Activated CD4-positive, CD25-positive, alpha-beta regulatory T cell treated with anti-CD3 and anti-CD28 coated beads, Interleukin-2, amount 50 U/mL, for 24 hours (primary cell): Measurements from ENCODE around the gene RIC3.
"Not testable (repeated sequence)": the region's sequence is repeated elsewhere in the genome, so short reads cannot be mapped to it uniquely, and the experiment has no call there.

Source experiments
- ATAC-seq, 2 donors: fragments of 150-1000 bp; cut with Tn5 transposase; one replicate each; pipeline ENCODE4 v1.10.0; 2021; ENCODE audit warnings: mild to moderate bottlenecking in 1 of 2, moderate library complexity in 1 of 2

The RIC3 gene

GRCh38 chr11:8186429-8186828 is 17.6 kb upstream of the RIC3 start:
- ATAC-seq: no peak

- no peak for ATAC-seq
These were observed 14.3 kb upstream of the RIC3 start for GRCh38 chr11:8183111-8183510.

- no peak for ATAC-seq
These were observed 11.6 kb upstream of the RIC3 start for GRCh38 chr11:8180469-8180868.

- no peak for ATAC-seq
These were observed 9.5 kb upstream of the RIC3 start for GRCh38 chr11:8178297-8178696.

GRCh38 chr11:8177136-8177535 is 8.3 kb upstream of the RIC3 start:
- no peak for ATAC-seq

- ATAC-seq: no peak
These were observed 1.0 kb downstream of the RIC3 start for GRCh38 chr11:8167796-8168195.

GRCh38 chr11:8164746-8165145 is 4.1 kb downstream of the RIC3 start:
- ATAC-seq: no peak

GRCh38 chr11:8161627-8162304 is 7.1 kb downstream of the RIC3 start:
- ATAC-seq: not testable (repeated sequence)

- no peak for ATAC-seq
These were observed 11.9 kb downstream of the RIC3 start for GRCh38 chr11:8156877-8157276.

GRCh38 chr11:8149726-8150125 is 19.1 kb downstream of the RIC3 start:
- no peak for ATAC-seq

GRCh38 chr11:8138526-8138925 is 30.3 kb downstream of the RIC3 start:
- no peak for ATAC-seq

- ATAC-seq: no peak
These were observed 41.4 kb downstream of the RIC3 start for GRCh38 chr11:8127447-8127846.

GRCh38 chr11:8126649-8127289 is 42.1 kb downstream of the RIC3 start:
- ATAC-seq: no peak

- ATAC-seq: no peak
These were observed 46.6 kb downstream of the RIC3 start for GRCh38 chr11:8122173-8122764.

- ATAC-seq: no peak
These were observed 57.2 kb downstream of the RIC3 start for GRCh38 chr11:8111636-8112035.

GRCh38 chr11:8110396-8110795 is 58.4 kb downstream of the RIC3 start:
- no peak for ATAC-seq

GRCh38 chr11:8109675-8110074 is 59.1 kb downstream of the RIC3 start:
- ATAC-seq: no peak

GRCh38 chr11:8108421-8108820 is 60.4 kb downstream of the RIC3 start:
- ATAC-seq: no peak

- no peak for ATAC-seq
These were observed 61.2 kb downstream of the RIC3 start for GRCh38 chr11:8107642-8108041.

- no peak for ATAC-seq
These were observed 62.1 kb downstream of the RIC3 start for GRCh38 chr11:8106679-8107078.

GRCh38 chr11:8105666-8106065 is 63.2 kb downstream of the RIC3 start:
- ATAC-seq: no peak

- ATAC-seq: no peak
These were observed 63.7 kb downstream of the RIC3 start for GRCh38 chr11:8105133-8105532.

- no peak for ATAC-seq
These were observed 64.9 kb downstream of the RIC3 start for GRCh38 chr11:8103909-8104308.

GRCh38 chr11:8102965-8103364 is 65.9 kb downstream of the RIC3 start:
- no peak for ATAC-seq
